ENCODE results near the gene AKAP6. TPM values are rescaled to one million over a fixed set of nuclear protein-coding genes. Genes with fewer than 3 reads are reported as not detected.
"Not testable (repeated sequence)": the region's sequence is repeated elsewhere in the genome, so short reads cannot be mapped to it uniquely, and the experiment has no call there.

AKAP6 gene
- total RNA-seq, 2 experiments from 2014 or later: 1.2 to 1.4 TPM

DNA sequence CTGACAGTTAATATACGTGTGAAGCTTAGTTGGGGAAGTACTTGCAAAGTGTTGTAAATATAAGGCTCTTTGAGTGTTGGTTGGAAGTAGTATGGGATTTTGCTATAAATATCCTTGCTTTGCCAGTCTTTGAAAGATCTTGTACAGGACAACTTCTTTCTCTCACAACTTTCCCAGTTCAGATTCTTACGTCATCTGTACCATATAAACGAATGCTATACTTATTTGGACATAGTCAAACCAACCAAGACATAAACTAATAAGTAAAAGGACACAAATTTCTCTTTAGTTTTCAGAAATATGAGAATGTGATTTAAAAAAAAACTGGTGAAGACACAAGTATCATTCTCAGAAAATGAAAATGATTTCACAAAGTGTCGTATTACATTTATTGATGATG lies 456.5 kb downstream of the AKAP6 start:
- H3K9me3 Mint-ChIP-seq: peaks cover 11% of the 10 kb centered on the region
- H3K4me3 Mint-ChIP-seq: no peak overlapping the region
- TF ChIP-seq, protein P1, sequence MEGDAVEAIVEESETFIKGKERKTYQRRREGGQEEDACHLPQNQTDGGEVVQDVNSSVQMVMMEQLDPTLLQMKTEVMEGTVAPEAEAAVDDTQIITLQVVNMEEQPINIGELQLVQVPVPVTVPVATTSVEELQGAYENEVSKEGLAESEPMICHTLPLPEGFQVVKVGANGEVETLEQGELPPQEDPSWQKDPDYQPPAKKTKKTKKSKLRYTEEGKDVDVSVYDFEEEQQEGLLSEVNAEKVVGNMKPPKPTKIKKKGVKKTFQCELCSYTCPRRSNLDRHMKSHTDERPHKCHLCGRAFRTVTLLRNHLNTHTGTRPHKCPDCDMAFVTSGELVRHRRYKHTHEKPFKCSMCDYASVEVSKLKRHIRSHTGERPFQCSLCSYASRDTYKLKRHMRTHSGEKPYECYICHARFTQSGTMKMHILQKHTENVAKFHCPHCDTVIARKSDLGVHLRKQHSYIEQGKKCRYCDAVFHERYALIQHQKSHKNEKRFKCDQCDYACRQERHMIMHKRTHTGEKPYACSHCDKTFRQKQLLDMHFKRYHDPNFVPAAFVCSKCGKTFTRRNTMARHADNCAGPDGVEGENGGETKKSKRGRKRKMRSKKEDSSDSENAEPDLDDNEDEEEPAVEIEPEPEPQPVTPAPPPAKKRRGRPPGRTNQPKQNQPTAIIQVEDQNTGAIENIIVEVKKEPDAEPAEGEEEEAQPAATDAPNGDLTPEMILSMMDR (IDR thresholded peaks at IDR 0.05): no peak
- no peak overlapping the region for H3K27ac Mint-ChIP-seq
- no peaks in the 10 kb centered on the region for H3K4me1 Mint-ChIP-seq (ENCODE audit: low read depth)
- intact Hi-C loops (cut with micrococcal nuclease): no loop called here
- ATAC-seq: no peak
- POLR2A ChIA-PET: no interaction called here
- H3K27me3 Mint-ChIP-seq: no peaks in the 10 kb centered on the region
- CTCF ChIA-PET: no interaction called here
- H3K36me3 Mint-ChIP-seq (ENCODE audit: low read depth): no peaks in the 10 kb centered on the region
- no peak for DNase-seq

DNA sequence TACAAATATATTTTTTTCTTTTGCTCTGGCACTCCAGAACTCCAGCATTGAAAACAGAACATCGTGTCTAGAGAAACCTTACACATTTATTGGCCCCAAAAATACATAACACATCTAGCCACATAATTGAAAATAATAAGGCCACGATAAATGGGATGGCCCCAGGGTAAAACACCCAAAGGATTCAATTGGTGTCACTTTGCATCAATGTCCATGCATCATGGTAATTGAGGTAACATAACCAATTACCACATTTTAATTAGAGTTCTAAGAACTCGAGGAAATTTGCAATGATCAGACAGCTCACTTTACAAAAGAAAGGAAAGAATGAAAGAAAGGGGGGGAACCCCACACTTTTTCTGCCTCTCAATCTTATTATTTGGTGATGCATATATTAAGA lies 457.8 kb downstream of the AKAP6 start:
- no peak for DNase-seq
- Mint-ChIP-seq H3K4me3 (no peak overlapping the region), H3K4me1 (ENCODE audit: low read depth) (no peaks in the 10 kb centered on the region), H3K36me3 (ENCODE audit: low read depth) (no peaks in the 10 kb centered on the region), H3K27me3 (no peaks in the 10 kb centered on the region), H3K9me3 (peaks cover 13% of the 10 kb centered on the region), H3K27ac (no peak overlapping the region)
- ChIA-PET POLR2A (no interaction called here), CTCF (no interaction called here)
- TF ChIP-seq, protein P1 (IDR thresholded peaks at IDR 0.05): no peak
- intact Hi-C loops (cut with micrococcal nuclease): no loop called here
- no peak for ATAC-seq

DNA sequence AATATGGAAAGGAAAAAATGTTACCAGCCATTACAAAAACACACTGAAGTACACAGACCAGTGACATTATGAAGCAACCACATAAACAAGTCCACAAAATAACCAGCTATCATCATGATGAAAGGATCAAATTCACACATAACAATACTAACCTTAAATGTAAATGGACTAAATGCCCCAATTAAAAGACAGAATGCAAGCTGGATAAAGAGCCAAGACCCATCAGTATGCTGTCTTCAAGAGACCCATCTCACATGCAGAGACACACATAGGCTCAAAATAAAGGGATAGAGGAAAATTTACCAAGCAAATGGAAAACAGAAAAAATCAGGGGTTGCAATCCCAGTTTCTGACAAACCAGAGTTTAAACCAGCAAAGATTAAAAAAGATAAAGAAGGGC lies 463.9 kb downstream of the AKAP6 start:
- H3K27me3 Mint-ChIP-seq; DNase-seq; ATAC-seq; H3K27ac Mint-ChIP-seq; CTCF ChIA-PET; H3K4me1 Mint-ChIP-seq (ENCODE audit: low read depth); H3K4me3 Mint-ChIP-seq; POLR2A ChIA-PET; intact Hi-C loops (cut with micrococcal nuclease); H3K36me3 Mint-ChIP-seq (ENCODE audit: low read depth): not testable (repeated sequence)
- H3K9me3 Mint-ChIP-seq: peaks cover 35% of the 10 kb centered on the region

DNA sequence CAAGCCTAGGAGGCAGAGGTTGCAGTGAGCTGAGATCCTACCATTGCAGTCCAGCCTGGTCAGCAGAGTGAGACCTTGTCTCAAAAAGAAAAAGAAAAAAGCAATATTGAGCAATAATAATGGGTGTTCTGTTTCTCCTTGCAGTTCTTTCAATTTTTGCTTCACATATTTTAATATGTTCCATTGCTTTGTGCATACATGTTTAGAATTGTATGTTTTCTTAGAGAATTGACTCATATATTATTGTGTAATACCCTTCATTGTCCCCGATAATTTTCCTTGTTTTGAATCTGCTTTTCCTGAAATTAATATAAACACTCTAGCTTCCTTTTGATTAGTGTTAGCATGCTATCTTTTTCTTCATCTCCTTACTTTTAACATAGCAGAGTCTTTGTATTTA lies 471.2 kb downstream of the AKAP6 start:
- no peaks in the 10 kb centered on the region for H3K4me1 Mint-ChIP-seq (ENCODE audit: low read depth)
- no peak for ATAC-seq
- DNase-seq: no peak
- ChIA-PET POLR2A (no interaction called here), CTCF (no interaction called here)
- no peak overlapping the region for H3K27ac Mint-ChIP-seq
- no peak overlapping the region for H3K4me3 Mint-ChIP-seq
- H3K9me3 Mint-ChIP-seq: peaks cover 40% of the 10 kb centered on the region
- H3K36me3 Mint-ChIP-seq (ENCODE audit: low read depth): peaks cover 3% of the 10 kb centered on the region
- intact Hi-C loops (cut with micrococcal nuclease): no loop called here
- no peaks in the 10 kb centered on the region for H3K27me3 Mint-ChIP-seq
- TF ChIP-seq, protein P1 (IDR thresholded peaks at IDR 0.05): no peak

DNA sequence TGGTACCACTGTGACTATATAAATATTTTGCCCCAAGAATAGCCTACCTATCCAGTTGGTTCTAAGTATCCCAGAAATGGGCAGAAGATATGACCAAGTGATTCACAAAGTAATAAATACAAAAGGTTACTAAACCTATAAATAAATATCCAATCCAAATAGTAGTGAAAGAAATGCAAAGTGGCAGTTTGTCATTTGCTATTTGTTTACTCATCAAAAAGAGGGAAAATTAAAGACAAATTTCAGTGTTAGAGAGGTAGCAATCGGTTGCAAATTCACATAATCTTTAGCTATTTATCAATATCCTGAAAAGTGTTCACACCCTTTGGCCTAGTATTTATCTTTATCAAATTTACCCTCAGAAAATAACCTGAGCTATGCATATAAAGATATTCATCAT lies 473.2 kb downstream of the AKAP6 start:
- Mint-ChIP-seq H3K27ac (no peak overlapping the region), H3K9me3 (peaks cover 34% of the 10 kb centered on the region), H3K4me3 (no peak overlapping the region), H3K36me3 (ENCODE audit: low read depth) (peaks cover 3% of the 10 kb centered on the region), H3K27me3 (no peaks in the 10 kb centered on the region), H3K4me1 (ENCODE audit: low read depth) (no peaks in the 10 kb centered on the region)
- intact Hi-C loops (cut with micrococcal nuclease): no loop called here
- DNase-seq (no peak), ATAC-seq (no peak)
- TF ChIP-seq, protein P1 (IDR thresholded peaks at IDR 0.05): no peak
- ChIA-PET CTCF (no interaction called here), POLR2A (no interaction called here)

DNA sequence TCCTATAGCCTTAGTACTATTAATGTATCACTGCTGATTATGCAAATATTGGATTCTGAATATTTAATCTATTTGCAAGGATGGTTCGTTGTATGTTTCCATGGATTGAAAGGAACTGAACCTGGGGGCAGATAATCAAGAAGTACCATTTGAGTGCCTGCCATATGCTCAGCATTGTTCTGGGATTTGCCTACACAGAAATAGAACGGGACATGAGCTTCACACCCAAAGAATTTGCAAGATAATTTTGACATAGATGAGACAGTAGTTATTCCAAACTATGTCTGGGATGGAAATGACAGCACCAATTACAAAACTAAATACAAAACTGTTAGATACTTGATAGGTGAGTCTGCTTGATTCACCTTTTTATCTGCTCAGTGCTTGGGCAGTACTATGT lies 476.9 kb downstream of the AKAP6 start:
- Mint-ChIP-seq H3K9me3 (peaks cover 22% of the 10 kb centered on the region), H3K4me1 (ENCODE audit: low read depth) (no peaks in the 10 kb centered on the region)
- TF ChIP-seq, protein P1 (IDR thresholded peaks at IDR 0.05): no peak

More for the DNA sequence above, 476.9 kb downstream of the AKAP6 start:
- ChIA-PET POLR2A (no interaction called here), CTCF (no interaction called here)
- H3K4me3 Mint-ChIP-seq: no peak overlapping the region
- H3K36me3 Mint-ChIP-seq (ENCODE audit: low read depth): peaks cover 3% of the 10 kb centered on the region
- ATAC-seq: no peak
- no peak for DNase-seq
- intact Hi-C loops (cut with micrococcal nuclease): no loop called here
- H3K27me3 Mint-ChIP-seq: no peaks in the 10 kb centered on the region
- H3K27ac Mint-ChIP-seq: no peak overlapping the region
